HepG2 (cell line): Measurements from ENCODE around the gene HMGN5. TPM values are rescaled to one million over a fixed set of nuclear protein-coding genes. Genes with fewer than 3 reads are reported as not detected.
A peak's percentile ranks its signal among the peaks of the same experiment; 100 is the strongest.

Experiments
- ATAC-seq: fragments of 200-7000 bp; cut with Tn5 transposase; 3 replicates; pipeline ENCODE4 v1.9.1; 2020; ENCODE audit warnings: mild to moderate bottlenecking, moderate library complexity
- BruUV-seq: library from RNA; stranded (reverse); fragments of 400-500 nt; replicated peaks from 2 replicates; lab custom pipeline; 2021; lab: Mats Ljungman, UMichigan
- CTCF ChIA-PET: fragments of 300-600 bp; formaldehyde crosslinking; extraction: SDS; loops from one replicate; lab custom pipeline; 2021; ENCODE audit warnings: low total read pairs, inconsistent platforms, low intra/inter-chr PET ratio; lab: Yijun Ruan, JAX
- POLR2A ChIA-PET: fragments of 350-600 bp; sonication (Branson Sonifier 250); formaldehyde crosslinking; loops from one replicate; lab custom pipeline; 2020; ENCODE audit warnings: antibody characterized with exemption, inconsistent platforms; lab: Yijun Ruan, JAX
- DNase-seq: peaks from one replicate; pipeline ENCODE4 v3.0.0-alpha.2; 2015; ENCODE audit warnings: low spot score
- FAIRE-seq: peaks from 3 replicates; lab custom pipeline; 2011; peaks lifted over from hg19 to GRCh38; lab: Jason Lieb, UNC
- H2AFZ ChIP-seq: one replicate; pipeline ENCODE4 v1.6.1; 2011; ENCODE audit warnings: low read length, inconsistent platforms
- H3K27ac ChIP-seq: fragments of 300-600 bp; 3 replicates; pipeline ENCODE4 v1.8.0; 2011; ENCODE audit warnings: mixed run types, mild to moderate bottlenecking, mixed read lengths, low read length, inconsistent platforms; ENCODE audit not compliant: insufficient read depth; ENCODE audit errors: extremely low read length
- H3K27me3 ChIP-seq, 2 experiments: fragments of 200-600 bp in 1 of 2; 2 replicates in 1 of 2; 3 replicates in 1 of 2; pipeline versions ENCODE4 v1.6.0 to v1.8.0; 2011; ENCODE audit warnings: low read length in 2 of 2, mild to moderate bottlenecking in 2 of 2, moderate library complexity in 2 of 2, inconsistent platforms in 1 of 2; ENCODE audit not compliant: insufficient read depth in 2 of 2, control insufficient read depth in 1 of 2
- H3K36me3 ChIP-seq, 2 experiments: fragments of 200-600 bp in 1 of 2; replicated peaks in 1 of 2; 2 replicates in 1 of 2; 3 replicates in 1 of 2; pipeline versions ENCODE4 v1.5.1 to v1.8.0; 2011; ENCODE audit warnings: low read length in 2 of 2, inconsistent platforms in 1 of 2; ENCODE audit not compliant: insufficient read depth in 2 of 2, control insufficient read depth in 1 of 2
- H3K4me1 ChIP-seq: 2 replicates; pipeline ENCODE4 v1.5.1; 2012; ENCODE audit warnings: low read length, inconsistent platforms; ENCODE audit not compliant: insufficient read depth
- H3K4me2 ChIP-seq: 2 replicates; pipeline ENCODE4 v1.6.0; 2011; ENCODE audit warnings: low read depth, low read length, inconsistent platforms
- H3K4me3 ChIP-seq, 3 experiments: fragments of 200-600 bp in 1 of 3; sonication (generic), shearing (Covaris generic) in 1 of 3; replicated peaks in 1 of 3; 2 replicates each; pipeline ENCODE4 v1.5.1; 2011 to 2016; ENCODE audit warnings: low read length in 3 of 3, inconsistent platforms in 2 of 3, low read depth in 2 of 3, mild to moderate bottlenecking in 2 of 3, control low read depth in 1 of 3, mixed read lengths in 1 of 3; ENCODE audit not compliant: insufficient read depth in 1 of 3
- H3K79me2 ChIP-seq: one replicate; pipeline ENCODE4 v1.6.1; 2011; ENCODE audit warnings: low read length, inconsistent platforms; ENCODE audit not compliant: insufficient read depth
- H3K9ac ChIP-seq: 2 replicates; pipeline ENCODE4 v1.6.0; 2011; ENCODE audit warnings: mild to moderate bottlenecking, low read depth, low read length, inconsistent platforms; ENCODE audit not compliant: insufficient read depth
- H3K9me3 ChIP-seq: 2 replicates; pipeline ENCODE4 v1.5.1; 2012; ENCODE audit warnings: mild to moderate bottlenecking, low read length
- H4K20me1 ChIP-seq: 2 replicates; pipeline ENCODE4 v1.6.0; 2011; ENCODE audit warnings: inconsistent platforms, mild to moderate bottlenecking, low read length, moderate library complexity; ENCODE audit not compliant: insufficient read depth
- BRD4 ChIP-seq: sonication (generic); formaldehyde crosslinking; IDR thresholded peaks from 2 replicates; pipeline ENCODE4 v1.4.0; 2020; ENCODE audit warnings: missing genetic modification reagents
- FOSL1 ChIP-seq: sonication (generic); formaldehyde crosslinking; IDR thresholded peaks from 2 replicates; pipeline ENCODE4 v1.9.0; 2021; ENCODE audit warnings: missing genetic modification reagents, borderline replicate concordance
- HOXA5 ChIP-seq: sonication (generic); formaldehyde crosslinking; IDR thresholded peaks from 2 replicates; pipeline ENCODE4 v1.4.0; 2020; ENCODE audit warnings: missing genetic modification reagents
- ZKSCAN5 ChIP-seq: sonication (generic); formaldehyde crosslinking; IDR thresholded peaks from 2 replicates; pipeline ENCODE4 v1.5.1; 2020; ENCODE audit warnings: mild to moderate bottlenecking, missing genetic modification reagents
- ZNF614 ChIP-seq: IDR thresholded peaks from 2 replicates; pipeline ENCODE4 v1.6.1; 2018; ENCODE audit warnings: missing biosample characterization, missing genetic modification reagents, inconsistent platforms, borderline replicate concordance
- ZSCAN25 ChIP-seq: sonication (generic); formaldehyde crosslinking; IDR thresholded peaks from 2 replicates; pipeline ENCODE4 v1.8.0; 2022; ENCODE audit warnings: mild to moderate bottlenecking, missing genetic modification reagents
- WGBS: methylation state at CpG from one replicate; pipeline ENCODE4 v1.1.6; 2017; ENCODE audit warnings: low lambda C conversion rate; 5-methylcytosine and 5-hydroxymethylcytosine counted together
- in situ Hi-C: cut with HindIII; loops from 2 replicates; pipeline ENCODE4 v1.10.0; 2017; ENCODE audit warnings: low pct_unique_long_range_greater_than_20kb; ENCODE audit not compliant: extremely low pct_ligation_motif_present
- intact Hi-C: fragments of 100-400 bp; cut with micrococcal nuclease; formaldehyde crosslinking; loops from one replicate; pipeline ENCODE4 v1.10.0; 2022; ENCODE audit not compliant: unreplicated experiment
- polyA plus RNA-seq, 8 experiments: library from polyadenylated mRNA; depleted of rRNA in 3 of 8; stranded (reverse) in 7 of 8; unstranded in 1 of 8; fragments of >200 nt; fragmentation: Illumina TruSeq in 4 of 8; extraction: Trizol in 4 of 8; gene quantifications; 2 replicates each; pipeline versions ENCODE4 v1.2.1 to v1.2.3, GENCODE V29; 2011 to 2016; ENCODE audit warnings: low read depth in 4 of 8, missing spikeins in 1 of 8, mixed read lengths in 1 of 8; ENCODE audit not compliant: insufficient read depth in 1 of 8
- total RNA-seq, 5 experiments: library from RNA; depleted of rRNA; stranded (reverse); fragments of >200 nt; fragmentation: Illumina TruSeq; extraction: Trizol; gene quantifications; 2 replicates each; pipeline ENCODE4 v1.2.3, GENCODE V29; 2016; ENCODE audit warnings: low read depth in 1 of 5
- TF ChIP-seq, protein P1 (sequence below): sonication (generic); formaldehyde crosslinking; IDR thresholded peaks from 2 replicates; pipeline ENCODE4 v1.4.0; 2020; ENCODE audit warnings: missing genetic modification reagents, mild to moderate bottlenecking, borderline replicate concordance
- TF ChIP-seq, protein P2 (sequence below): sonication (generic); formaldehyde crosslinking; IDR thresholded peaks from 2 replicates; pipeline ENCODE4 v1.4.0; 2020; ENCODE audit warnings: mild to moderate bottlenecking, missing genetic modification reagents
- TF ChIP-seq, protein P3 (sequence below): sonication (generic); formaldehyde crosslinking; IDR thresholded peaks from 2 replicates; pipeline ENCODE4 v1.4.0; 2020; ENCODE audit warnings: mild to moderate bottlenecking, missing genetic modification reagents, borderline replicate concordance

Gene HMGN5
- total and polyA plus RNA-seq, 2 of the 13 experiments (the other 11 are each of a cell fraction or from before 2014, with no cell fraction given) = 0.24 to 0.44 TPM

DNA sequence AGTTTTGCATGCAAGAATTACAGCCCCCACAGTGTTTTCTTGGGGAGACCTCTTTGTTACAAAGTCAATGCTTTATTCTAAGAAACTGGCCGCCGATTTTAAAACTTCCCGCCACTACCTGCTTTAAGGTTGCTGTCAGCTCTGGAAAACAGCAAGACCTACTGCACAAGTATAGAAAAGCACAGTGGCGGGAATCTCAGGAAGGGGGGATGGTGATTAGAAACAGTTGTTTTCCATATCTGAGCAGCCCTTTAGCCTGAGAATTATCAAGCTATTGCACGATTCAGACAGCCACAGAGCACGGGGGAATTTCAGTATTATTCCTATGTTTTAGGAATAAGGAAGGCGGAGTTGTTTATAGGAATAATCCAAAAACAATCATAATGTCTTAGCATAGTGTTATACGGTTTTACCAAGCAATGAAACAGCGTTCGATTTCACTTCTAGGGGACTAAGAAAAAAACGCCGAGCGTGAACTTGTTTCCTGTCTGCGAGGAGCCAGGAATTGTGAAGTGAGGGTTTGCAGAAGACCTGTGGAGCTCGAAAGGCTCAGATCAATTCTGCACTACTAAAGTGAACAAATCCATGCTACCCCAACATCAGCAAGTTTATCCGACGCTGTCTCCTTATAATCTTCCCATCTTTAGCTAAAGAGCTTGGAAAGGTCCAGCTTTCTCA, 81.3 kb downstream of the HMGN5 start:
- no TSS peak for BruUV-seq
- no peaks in the 10 kb centered on the region for H3K9me3 ChIP-seq
- in situ Hi-C loops = no loop called here
- no peaks in the 10 kb centered on the region for H3K36me3 ChIP-seq
- H4K20me1 ChIP-seq = no peaks in the 10 kb centered on the region
- H2AFZ ChIP-seq = peak overlapping the region; percentile 72
- ChIA-PET CTCF (no interaction called here), POLR2A (no interaction called here)
- TF ChIP-seq HOXA5 (no peak), ZSCAN25 (CRISPR knock-in tag) (no peak), FOSL1 (CRISPR knock-in tag) (no peak), ZKSCAN5 (no peak), ZNF614 (CRISPR knock-in tag) (no peak), BRD4 (no peak)
- TF ChIP-seq, protein P1, sequence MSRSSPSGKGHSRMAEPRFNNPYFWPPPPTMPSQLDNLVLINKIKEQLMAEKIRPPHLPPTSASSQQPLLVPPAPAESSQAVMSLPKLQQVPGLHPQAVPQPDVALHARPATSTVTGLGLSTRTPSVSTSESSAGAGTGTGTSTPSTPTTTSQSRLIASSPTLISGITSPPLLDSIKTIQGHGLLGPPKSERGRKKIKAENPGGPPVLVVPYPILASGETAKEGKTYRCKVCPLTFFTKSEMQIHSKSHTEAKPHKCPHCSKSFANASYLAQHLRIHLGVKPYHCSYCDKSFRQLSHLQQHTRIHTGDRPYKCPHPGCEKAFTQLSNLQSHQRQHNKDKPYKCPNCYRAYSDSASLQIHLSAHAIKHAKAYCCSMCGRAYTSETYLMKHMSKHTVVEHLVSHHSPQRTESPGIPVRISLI (CRISPR knock-in tag) = no peak
- TF ChIP-seq, protein P2, sequence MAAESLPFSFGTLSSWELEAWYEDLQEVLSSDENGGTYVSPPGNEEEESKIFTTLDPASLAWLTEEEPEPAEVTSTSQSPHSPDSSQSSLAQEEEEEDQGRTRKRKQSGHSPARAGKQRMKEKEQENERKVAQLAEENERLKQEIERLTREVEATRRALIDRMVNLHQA (CRISPR knock-in tag) = no peak
- TF ChIP-seq, protein P3, sequence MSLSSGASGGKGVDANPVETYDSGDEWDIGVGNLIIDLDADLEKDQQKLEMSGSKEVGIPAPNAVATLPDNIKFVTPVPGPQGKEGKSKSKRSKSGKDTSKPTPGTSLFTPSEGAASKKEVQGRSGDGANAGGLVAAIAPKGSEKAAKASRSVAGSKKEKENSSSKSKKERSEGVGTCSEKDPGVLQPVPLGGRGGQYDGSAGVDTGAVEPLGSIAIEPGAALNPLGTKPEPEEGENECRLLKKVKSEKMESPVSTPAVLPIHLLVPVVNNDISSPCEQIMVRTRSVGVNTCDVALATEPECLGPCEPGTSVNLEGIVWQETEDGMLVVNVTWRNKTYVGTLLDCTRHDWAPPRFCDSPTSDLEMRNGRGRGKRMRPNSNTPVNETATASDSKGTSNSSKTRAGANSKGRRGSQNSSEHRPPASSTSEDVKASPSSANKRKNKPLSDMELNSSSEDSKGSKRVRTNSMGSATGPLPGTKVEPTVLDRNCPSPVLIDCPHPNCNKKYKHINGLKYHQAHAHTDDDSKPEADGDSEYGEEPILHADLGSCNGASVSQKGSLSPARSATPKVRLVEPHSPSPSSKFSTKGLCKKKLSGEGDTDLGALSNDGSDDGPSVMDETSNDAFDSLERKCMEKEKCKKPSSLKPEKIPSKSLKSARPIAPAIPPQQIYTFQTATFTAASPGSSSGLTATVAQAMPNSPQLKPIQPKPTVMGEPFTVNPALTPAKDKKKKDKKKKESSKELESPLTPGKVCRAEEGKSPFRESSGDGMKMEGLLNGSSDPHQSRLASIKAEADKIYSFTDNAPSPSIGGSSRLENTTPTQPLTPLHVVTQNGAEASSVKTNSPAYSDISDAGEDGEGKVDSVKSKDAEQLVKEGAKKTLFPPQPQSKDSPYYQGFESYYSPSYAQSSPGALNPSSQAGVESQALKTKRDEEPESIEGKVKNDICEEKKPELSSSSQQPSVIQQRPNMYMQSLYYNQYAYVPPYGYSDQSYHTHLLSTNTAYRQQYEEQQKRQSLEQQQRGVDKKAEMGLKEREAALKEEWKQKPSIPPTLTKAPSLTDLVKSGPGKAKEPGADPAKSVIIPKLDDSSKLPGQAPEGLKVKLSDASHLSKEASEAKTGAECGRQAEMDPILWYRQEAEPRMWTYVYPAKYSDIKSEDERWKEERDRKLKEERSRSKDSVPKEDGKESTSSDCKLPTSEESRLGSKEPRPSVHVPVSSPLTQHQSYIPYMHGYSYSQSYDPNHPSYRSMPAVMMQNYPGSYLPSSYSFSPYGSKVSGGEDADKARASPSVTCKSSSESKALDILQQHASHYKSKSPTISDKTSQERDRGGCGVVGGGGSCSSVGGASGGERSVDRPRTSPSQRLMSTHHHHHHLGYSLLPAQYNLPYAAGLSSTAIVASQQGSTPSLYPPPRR (CRISPR knock-in tag) = no peak
- no peaks in the 10 kb centered on the region; a peak in 2 of 5 replicates for H3K27me3 ChIP-seq
- WGBS = 2% methylated on average over 13 of the region's 17 CpGs
- H3K9ac ChIP-seq = no peak overlapping the region
- H3K4me1 ChIP-seq = peaks cover 6% of the 10 kb centered on the region; the same call in 1 of the 2 replicates
- H3K79me2 ChIP-seq = no peaks in the 10 kb centered on the region
- peak overlapping the region; percentile 80 for H3K4me2 ChIP-seq
- DNase-seq = no peak
- intact Hi-C loops = loop anchor here (5.0 kb wide), 1 partner anchor 313 kb away; the partner anchor contains the start of gene BRWD3
- ATAC-seq = peak; percentile 47
- peak overlapping the region; percentile 28 to 57 (median 42); a peak in 4 of 6 replicates for H3K4me3 ChIP-seq
- no peak for FAIRE-seq
- H3K27ac ChIP-seq = no peak overlapping the region
